Measurements from ENCODE around the gene COL5A1.

Gene COL5A1

DNA sequence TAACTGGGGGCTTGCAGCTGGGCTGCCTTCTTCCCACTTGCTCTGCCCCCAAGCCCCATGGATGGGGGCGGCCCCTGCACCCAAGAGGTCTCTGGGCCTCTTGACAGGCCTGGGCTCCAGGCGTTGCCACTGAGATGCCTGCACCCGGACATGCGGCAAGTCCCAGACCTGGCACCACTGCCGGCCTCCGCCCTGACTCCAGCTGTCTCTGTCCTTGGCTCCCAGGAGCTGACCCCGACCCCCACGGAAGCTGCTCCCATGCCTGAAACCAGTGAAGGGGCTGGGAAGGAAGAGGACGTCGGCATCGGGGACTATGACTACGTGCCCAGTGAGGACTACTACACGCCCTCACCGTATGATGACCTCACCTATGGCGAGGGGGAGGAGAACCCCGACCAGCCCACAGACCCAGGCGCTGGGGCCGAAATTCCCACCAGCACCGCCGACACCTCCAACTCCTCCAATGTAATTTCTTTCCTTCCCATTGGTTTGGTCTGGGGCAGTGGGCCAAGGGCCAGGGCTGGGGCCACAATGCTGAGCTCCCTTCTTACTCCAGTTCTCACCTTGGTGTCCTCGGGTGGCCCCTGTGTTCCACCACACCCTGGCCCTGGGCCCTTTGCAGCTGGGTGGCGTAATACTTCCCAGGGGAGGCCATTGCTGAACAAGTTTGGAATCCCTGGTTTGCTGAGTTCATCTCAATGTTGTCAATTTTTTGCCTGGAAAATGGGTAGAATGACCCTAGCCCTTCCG, 88.6 kb downstream of the COL5A1 start:
- no peak for DNase-seq

GRCh38 chr9:134730761-134731496, 89.3 kb downstream of the COL5A1 start:
- DNase-seq, result no peak

GRCh38 chr9:134731497-134732391, 90.1 kb downstream of the COL5A1 start:
- no peak for DNase-seq

DNA sequence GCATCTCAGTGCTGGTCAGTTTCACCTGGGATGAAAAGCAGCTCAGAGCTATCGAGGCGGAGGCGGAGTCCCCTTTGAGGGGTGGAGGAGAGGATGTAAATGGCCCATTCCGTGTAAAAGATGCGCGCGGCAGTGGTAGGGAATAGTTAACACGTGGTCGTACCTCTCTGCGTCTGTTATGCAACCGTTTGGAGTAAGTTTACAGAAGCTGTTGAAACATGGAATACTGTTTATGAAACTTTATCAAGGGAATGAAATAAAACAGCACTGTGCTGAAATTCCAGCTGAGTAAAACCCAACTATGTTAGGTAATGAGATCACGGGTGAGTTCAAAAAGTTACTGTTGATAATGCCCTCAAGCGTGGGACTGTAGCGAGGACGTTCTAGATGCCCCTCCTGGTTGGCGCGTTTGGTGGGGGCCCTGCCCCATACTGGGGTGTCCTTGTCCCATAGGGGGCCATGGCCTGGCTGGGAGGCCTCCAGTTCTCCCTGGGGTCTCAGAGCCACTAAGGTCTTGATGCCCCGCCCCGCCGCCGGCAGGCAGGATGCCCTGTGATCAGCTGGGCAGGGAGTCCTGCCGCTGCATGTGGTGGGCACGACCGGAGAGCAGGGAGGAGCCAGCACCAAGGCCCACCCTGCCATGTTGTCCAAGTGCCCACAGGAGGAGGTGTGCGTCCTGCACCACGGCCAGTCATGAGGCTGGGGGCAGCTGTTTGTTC, 90.9 kb downstream of the COL5A1 start:
- DNase-seq, result no peak

DNA sequence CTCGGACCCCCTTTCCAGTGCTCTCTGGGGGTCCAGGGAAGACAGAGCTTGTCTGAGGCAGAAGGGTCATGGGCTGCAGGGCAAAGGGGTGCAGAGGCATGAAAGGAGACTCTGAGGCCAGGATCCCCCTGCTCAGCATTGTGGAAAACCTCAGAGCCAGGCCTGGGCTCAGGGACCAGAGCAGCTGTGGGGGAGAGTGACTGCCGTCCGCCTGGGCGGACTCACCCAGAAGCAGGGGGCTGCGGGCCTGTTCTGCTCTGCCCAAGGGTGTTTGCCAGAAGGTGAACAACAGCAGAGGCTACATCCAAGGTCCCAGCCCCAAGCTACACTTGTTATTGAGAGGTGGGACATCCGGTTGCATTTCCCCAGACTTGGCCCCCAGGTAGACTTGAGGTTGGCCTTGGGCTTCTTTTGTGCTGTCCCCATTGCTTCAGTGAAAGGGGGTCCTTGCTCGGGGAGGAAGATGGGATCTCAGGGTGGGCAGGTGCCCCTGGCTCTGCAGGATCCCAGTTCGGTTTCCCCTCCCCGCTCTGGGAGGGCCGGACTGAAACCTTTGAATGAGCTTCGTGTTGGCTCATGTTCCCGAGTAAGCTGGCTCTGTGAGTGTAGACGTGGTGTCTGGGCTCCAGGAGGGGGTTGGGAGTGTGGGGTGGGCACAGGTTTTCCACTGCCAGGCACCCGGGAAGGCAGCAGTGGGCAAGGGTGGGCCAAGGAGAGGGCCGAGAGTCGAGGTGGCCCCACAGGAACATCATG, 92.1 kb downstream of the COL5A1 start:
- DNase-seq, result no peak

- no peak for DNase-seq
These were observed 92.7 kb downstream of the COL5A1 start for GRCh38 chr9:134734270-134734669.

- no peak for DNase-seq
These were observed 94.0 kb downstream of the COL5A1 start for GRCh38 chr9:134735441-134736175.

GRCh38 chr9:134736791-134737497, 95.3 kb downstream of the COL5A1 start:
- no peak for DNase-seq

DNA sequence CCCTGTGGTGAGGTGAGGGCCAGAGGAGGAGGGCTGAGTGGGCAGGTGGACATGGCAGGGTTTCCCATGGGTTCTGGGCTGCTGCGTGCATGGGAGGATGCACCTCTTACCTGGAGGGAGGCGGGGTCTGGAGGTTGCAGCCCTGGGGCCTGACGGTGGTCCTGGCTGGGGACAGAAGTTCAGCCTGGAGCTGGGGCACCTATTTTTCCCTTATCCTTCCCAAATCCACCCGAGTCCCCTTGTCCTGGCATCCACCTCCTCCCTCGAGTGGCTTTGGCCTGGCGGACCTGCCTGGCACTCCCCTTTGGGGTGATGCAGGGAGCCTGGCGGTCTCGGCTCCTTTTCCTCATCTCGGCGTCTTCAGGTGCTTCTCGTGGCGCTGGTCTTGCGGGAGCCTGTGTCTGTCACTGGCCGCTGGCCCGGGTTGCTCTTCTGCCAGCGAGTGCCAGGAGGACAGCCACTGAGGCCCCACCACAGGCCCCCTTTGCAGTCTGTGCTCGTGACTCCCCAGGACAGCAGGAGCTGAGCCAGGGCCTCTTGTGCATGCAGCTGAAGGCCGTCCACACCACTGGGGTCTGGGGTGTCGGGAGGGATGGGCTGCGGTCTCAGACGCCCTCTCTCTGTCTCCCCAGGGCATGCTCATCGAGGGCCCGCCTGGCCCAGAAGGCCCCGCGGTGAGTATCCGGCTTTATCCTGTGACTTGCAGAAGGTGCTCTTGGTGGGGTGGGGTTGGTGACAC, 96.4 kb downstream of the COL5A1 start:
- DNase-seq, result no peak

DNA sequence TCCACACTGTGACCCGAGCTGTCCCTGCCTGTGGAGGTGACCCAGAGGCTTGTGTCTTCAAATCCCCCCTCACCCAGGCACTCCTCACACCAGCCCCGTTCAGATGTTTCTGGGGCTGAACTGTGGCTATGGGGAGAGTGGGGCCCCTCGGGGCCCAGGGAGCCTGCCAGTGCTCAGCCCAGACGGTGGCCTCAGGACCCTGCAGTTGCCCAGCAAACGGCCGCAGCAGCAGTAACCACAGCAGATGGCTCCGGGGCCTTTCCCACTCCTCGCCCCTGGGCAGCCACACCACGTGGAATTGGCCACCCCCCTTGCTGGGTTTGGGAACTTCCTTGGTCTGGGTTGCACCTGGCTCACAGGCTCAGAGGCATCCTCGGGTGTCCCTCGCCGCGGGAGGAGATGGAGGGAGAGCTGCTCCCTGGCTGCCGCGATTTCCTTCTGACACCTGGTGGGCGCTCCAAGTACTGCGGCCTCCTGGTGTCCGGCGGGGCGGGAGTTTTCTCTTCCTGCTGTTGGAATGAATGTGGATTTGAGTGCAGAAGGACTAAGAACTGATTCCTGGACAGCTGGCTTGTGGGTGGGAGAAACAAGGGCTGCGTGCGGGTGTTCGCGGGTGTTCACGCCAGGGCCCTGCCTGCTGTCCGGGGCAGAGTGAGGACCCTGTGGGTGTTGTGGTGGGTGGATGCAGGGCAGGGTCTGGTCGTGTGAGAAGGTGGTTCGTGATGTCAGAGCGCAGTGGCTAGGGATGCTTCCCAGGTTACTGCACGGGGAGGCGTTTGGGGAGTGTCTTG, 97.5 kb downstream of the COL5A1 start:
- DNase-seq, result no peak

DNA sequence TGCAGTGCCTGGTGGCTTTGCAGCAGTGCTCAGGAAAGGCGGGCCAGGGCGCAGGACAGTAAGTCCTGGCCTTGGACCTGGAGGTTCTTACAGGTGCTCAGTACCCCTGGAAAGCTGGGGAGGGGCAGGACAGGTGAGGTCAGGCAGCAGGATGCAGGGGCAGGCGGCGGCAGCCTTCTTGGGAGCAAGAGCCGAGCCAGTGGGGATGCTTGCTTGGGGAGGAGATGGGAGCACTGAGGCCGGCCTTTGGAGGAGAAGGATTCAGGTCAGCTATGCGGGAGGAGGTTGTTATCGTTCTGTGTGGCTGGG, 98.0 kb downstream of the COL5A1 start:
- no peak for DNase-seq

GRCh38 chr9:134740071-134740470, 98.5 kb downstream of the COL5A1 start:
- no peak for DNase-seq

GRCh38 chr9:134741846-134742245, 100.2 kb downstream of the COL5A1 start:
- DNase-seq, result no peak

GRCh38 chr9:134742822-134743535, 101.4 kb downstream of the COL5A1 start:
- DNase-seq, result no peak

DNA sequence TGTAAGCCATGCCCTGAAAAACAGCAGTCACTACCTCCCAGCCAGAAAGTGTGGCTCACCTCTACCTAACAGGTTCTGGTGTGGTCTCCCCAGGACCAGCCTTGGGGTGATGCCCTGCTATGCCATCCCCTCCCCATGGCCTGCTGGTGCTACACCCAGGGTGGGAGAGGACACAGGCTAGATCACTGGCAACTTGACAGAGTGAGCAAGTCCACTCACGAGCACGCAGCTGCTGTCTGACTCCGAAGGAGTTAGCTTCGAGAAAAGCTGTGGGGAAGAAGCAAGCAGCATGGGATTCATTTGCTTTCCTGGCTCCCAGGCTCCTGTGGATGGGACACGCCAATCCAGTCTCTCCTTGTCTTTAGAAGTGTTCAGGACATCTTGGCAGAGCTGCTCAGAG, 102.2 kb downstream of the COL5A1 start:
- no peak for DNase-seq

DNA sequence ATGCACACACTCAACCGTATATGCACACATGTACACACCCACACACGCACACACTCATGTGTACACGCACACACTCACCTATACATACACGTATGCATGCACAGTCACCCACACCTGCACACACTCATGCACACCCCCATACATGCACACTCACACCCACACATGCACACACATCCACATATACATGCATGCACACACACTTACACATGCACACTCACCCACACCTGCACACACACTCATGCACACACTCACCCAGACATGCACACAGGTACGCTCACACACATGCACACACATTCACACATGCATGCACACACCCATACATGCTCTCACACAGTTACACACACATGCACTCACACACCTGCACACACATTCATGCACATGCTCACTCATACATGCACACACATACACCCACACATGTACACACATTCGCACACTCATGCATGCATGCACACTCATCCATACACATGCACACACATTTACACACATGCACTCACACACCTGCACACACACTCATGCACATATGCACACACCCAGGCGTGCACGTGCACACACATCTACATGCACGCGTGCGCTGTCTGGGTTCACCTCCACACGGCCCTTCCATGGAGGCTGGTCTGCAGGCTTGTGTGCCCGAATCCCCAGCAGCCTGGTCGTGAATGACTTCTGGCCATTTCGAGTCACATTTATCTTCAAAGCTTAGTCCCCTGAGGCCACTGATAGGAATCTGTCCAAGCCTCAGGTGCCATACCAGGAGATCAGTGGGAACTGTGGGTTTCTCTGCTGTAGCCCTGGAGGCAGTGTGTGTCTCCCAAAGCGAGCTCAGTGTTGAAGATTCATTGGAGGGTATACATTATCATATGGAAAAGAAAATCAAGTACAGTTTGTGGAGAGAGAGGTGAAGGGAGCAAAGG, 103.0 kb downstream of the COL5A1 start:
- no peak for DNase-seq

GRCh38 chr9:134747951-134748489, 106.4 kb downstream of the COL5A1 start:
- no peak for DNase-seq

Measured in NCI-H1417 treated with DMSO at 0.1 percent for 48 hours (cell line).